Peyer's patch (tissue), 4 donors: ENCODE data around the gene AEBP2.

Experiments used
- POLR2A ChIP-seq, 2 donors: fragments of 450-650 bp; IDR thresholded peaks; one replicate each; pipeline ENCODE4 v1.5.1; 2017; ENCODE audit warnings: antibody characterized with exemption in 2 of 2, mild to moderate bottlenecking in 2 of 2, moderate library complexity in 2 of 2
- TF ChIP-seq, protein P1 (sequence below), 6 experiments: fragments of 450-650 bp in 4 of 6; fragments of 200-600 bp in 2 of 6; sonication (generic) in 1 of 6; IDR thresholded peaks; one replicate each; pipeline ENCODE4 v1.5.1; 2017 to 2019; ENCODE audit warnings: antibody characterized with exemption in 6 of 6, mild to moderate bottlenecking in 3 of 6, moderate library complexity in 1 of 6

DNA sequence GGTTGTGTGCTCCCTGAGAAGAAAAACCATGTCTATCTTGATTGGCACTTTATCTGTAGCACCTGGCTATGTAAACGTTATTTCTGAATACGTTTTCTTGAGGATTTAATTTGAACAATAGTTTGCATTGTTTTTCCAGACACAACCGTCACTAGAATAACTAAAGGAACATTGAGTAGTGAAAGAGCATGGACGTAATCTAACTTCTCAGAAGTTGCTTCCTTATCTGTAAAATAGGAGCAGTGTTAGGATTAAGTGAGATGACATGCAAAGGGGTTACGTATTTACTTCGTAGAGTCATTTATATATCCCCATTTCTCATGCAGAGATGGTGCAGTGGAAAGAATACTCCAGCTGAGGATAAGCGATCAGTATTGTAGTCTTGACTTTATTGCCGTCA is 8.1 kb downstream of the AEBP2 start:
- TF ChIP-seq, protein P1, sequence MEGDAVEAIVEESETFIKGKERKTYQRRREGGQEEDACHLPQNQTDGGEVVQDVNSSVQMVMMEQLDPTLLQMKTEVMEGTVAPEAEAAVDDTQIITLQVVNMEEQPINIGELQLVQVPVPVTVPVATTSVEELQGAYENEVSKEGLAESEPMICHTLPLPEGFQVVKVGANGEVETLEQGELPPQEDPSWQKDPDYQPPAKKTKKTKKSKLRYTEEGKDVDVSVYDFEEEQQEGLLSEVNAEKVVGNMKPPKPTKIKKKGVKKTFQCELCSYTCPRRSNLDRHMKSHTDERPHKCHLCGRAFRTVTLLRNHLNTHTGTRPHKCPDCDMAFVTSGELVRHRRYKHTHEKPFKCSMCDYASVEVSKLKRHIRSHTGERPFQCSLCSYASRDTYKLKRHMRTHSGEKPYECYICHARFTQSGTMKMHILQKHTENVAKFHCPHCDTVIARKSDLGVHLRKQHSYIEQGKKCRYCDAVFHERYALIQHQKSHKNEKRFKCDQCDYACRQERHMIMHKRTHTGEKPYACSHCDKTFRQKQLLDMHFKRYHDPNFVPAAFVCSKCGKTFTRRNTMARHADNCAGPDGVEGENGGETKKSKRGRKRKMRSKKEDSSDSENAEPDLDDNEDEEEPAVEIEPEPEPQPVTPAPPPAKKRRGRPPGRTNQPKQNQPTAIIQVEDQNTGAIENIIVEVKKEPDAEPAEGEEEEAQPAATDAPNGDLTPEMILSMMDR (IDR thresholded peaks at IDR 0.05), result no peak
- no peak for TF ChIP-seq POLR2A (IDR thresholded peaks at IDR 0.05)
